NCI-H82 treated with DMSO at 0.1 percent for 48 hours (cell line): ENCODE data around the gene SLC26A5.
A peak's percentile ranks its signal among the peaks of the same experiment; 100 is the strongest.

Experiments used
- DNase-seq: peaks from one replicate; lab custom pipeline; 2025; ENCODE audit not compliant: unreplicated experiment; lab: John Stamatoyannopoulos, UW

SLC26A5 gene

DNA sequence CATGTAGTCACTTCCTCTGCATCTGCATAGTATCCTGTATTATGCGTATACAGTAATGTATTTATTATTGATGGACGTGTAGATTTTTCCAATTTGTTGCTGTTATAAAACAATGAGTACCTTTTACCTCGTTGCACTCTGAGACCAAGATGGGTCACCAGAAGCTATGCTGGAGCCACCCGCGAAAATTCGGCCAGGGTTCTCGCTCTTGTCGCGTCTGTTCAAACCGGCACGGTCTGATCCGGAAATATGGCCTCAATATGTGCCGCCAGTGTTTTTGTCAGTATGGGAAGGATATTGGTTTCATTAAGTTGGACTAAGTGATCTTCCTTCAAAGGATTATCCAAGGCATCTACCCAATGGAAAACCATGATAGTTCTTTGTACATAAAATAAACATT is 97.6 kb downstream of the SLC26A5 start:
- no peak for DNase-seq

DNA sequence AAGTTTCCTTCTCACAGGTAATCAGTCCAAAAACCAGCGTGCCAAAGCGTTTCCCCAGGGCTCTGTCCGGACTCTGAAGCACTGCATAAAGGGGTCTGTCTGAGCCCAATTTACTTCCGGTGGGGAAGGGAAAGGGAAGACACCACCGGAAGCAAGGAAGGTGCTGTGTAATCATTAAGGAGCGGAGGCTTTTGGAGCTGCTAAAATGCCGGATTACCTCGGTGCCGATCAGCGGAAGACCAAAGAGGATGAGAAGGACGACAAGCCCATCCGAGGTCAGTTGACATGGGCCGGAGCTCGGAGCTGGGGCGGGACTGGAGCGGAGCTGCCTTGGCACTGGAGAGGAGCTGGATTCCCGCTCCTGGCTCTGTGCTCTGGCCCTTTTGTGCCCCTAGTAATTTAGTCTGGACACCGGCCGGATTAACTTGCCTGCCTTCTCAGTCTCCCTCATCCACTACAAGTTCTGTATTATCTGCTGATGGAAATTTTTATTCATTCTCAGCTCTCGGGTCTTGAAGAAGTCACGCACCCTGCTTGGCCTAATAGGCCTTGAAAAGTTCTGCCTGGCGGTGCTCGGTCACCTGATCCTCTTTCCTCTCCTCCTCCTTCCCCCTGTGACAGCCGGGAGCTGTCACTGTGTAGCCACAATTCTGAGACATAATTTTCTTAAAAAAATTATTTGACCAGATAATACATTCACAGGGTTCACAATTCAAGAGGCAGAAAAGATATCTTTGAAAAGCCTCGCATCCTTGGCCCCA is 98.3 kb downstream of the SLC26A5 start, which contains the start of gene PSMC2:
TSS of gene PSMC2 (plus strand) at position 137 of the 761 bp plus-strand sequence. CDS start at position 206, 69 bp downstream.
- peak; percentile 75 for DNase-seq

DNA sequence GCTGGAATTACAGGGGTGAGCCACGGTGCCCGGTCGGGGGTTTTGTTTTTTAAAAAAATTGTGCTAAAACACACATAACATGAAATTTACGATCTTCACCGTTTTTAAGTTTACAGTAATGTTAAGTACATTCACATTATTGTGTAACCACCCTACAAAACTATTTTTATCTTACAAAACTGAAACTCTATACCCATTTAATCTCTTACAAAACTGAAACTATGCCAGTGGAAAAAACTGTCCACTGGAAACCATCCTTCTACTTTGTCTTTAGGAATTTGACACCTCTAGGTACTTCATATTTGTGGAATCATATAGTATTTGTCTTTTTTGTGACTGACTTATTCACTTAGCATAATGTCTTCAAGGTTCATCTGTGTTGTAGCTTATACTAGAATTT is 99.6 kb downstream of the SLC26A5 start:
- no peak for DNase-seq

GRCh38 chr7:103344453-103345149 is 101.4 kb downstream of the SLC26A5 start, which contains the start of gene DNAJC2:
Gene DNAJC2, minus strand, starts transcription at chr7:103344767. Its CDS starts 145 bp downstream, at chr7:103344622.
- DNase-seq = peak; percentile 90

DNA sequence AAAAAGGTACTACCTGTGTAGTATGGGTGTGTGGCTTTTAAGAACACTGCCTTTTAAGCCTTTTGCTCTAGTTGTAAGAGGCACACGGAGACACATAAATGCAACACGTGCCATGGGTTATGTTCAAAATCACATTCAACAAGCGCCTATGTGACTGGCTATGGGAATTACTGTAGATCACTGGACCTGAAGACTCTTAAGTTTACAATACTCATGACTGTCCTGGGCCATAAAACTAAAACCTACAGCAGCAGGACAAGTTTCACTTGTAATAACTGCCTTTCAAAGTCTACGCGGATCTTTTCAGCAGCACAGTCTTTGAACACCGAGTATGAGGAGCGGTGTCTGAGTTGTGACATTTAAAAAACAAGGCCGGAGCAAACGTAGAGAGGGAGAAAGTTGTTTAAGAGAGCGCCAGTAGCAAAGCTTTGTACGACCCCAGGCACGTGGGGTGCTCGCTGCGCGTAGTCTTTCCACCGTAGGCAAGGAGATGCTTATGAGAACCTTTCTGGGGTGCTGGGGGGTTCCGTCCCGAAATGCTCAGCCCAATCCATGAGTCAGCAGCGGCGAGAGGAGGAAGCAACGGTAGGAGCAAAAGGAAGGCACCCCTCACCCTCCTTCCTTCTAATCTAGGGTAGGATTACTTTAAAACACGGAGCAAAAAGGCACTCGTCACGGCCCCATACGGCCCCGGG is 102.1 kb downstream of the SLC26A5 start:
- no peak for DNase-seq

DNA sequence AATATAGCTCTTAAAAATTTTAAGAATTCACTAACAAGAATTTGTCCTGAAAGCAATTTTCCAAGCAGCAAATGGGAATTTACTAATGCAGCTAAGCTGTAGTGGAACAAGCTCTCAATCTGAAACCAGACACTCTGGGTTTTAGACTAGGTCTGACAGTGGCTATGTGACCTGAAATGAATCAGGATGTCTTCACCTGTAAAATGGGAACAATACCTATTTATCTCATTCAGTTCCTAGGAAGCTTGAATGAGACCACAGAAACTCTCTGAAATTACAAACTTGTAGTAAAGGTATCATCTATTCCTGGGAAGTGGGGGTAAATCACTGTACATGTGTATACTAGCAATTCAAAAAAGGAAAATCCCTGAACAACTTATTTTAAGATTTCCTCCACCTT is 102.7 kb downstream of the SLC26A5 start:
- no peak for DNase-seq

GRCh38 chr7:103341466-103341865 is 104.5 kb downstream of the SLC26A5 start:
- no peak for DNase-seq

DNA sequence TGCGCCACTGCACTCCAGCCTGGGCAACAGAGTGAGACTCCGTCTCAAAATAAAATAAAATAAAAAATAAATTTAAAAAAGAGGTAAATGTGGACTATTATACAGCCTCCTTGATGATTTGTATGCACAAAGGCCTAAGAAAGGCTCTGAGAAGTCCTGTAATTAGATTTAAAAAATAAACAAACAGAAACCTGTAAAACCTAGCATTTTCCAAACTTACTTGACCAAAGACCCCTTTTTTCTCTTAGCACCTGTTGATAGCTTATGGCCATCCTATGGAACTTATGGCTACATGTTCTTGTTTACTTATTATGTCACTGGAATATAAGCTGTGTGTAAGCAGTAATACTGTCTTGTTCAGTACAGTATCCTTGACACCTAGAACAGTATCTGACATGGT is 107.1 kb downstream of the SLC26A5 start:
- DNase-seq = no peak

DNA sequence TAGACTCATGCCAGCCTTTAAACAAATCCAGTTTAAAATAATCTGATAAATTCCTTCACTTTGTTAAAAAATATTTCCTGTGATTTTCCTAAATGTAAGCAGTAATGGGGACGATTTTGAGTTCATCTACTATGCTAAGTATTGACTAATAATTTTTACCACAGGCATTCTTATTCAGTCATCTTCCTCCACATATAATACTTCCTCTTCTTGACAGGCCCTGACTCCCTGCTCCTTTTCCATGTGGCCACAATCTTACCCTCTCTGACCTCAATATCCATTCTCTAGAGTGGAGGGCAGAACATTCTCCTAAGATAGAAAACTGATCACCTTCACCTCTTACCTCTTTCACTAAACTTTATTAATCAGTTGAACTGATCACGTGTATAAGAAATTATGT is 109.2 kb downstream of the SLC26A5 start:
- no peak for DNase-seq

GRCh38 chr7:103325744-103326143 is 120.3 kb downstream of the SLC26A5 start:
- no peak for DNase-seq
